Endodermal cell (in vitro differentiated cells): ENCODE results near the gene ARHGAP10. TPM values are rescaled to one million over a fixed set of nuclear protein-coding genes. Genes with fewer than 3 reads are reported as not detected.

Experiments used
- DNase-seq: peaks from one replicate; pipeline ENCODE4 v3.0.0-alpha.2; 2017
- H3K27ac ChIP-seq: 2 replicates; pipeline ENCODE4 v1.5.1; 2013; ENCODE audit warnings: mild to moderate bottlenecking, low read depth, low read length, moderate library complexity
- H3K27me3 ChIP-seq: 2 replicates; pipeline ENCODE4 v1.6.1; 2013; ENCODE audit warnings: mild to moderate bottlenecking, low read length, moderate library complexity; ENCODE audit not compliant: insufficient read depth, control insufficient read depth, poor library complexity, severe bottlenecking
- H3K36me3 ChIP-seq: 2 replicates; pipeline ENCODE4 v1.7.0; 2013; ENCODE audit warnings: mild to moderate bottlenecking, low read length, moderate library complexity; ENCODE audit not compliant: control insufficient read depth, insufficient read depth
- H3K4me1 ChIP-seq: one replicate; pipeline ENCODE4 v1.7.0; 2013; ENCODE audit warnings: low read length; ENCODE audit not compliant: control insufficient read depth, insufficient read depth
- H3K4me3 ChIP-seq: 2 replicates; pipeline ENCODE4 v1.5.1; 2013; ENCODE audit warnings: mild to moderate bottlenecking, low read length, moderate library complexity
- H3K9ac ChIP-seq: 2 replicates; pipeline ENCODE4 v1.6.1; 2013; ENCODE audit warnings: mild to moderate bottlenecking, low read length, moderate library complexity; ENCODE audit not compliant: poor library complexity, severe bottlenecking; ENCODE audit errors: extremely low read depth
- H3K9me3 ChIP-seq: 2 replicates; pipeline ENCODE4 v1.6.1; 2013; ENCODE audit warnings: mild to moderate bottlenecking, low read length, moderate library complexity; ENCODE audit not compliant: control insufficient read depth
- H3K27ac Mint-ChIP-seq: 2 replicates; pipeline ENCODE4 v1.8.0; 2020; ENCODE audit warnings: mixed read lengths
- H3K27me3 Mint-ChIP-seq: 2 replicates; pipeline ENCODE4 v1.8.0; 2021; ENCODE audit warnings: mild to moderate bottlenecking, mixed read lengths; ENCODE audit not compliant: insufficient read depth
- H3K36me3 Mint-ChIP-seq: 2 replicates; pipeline ENCODE4 v1.8.0; 2020; ENCODE audit warnings: low read depth, mixed read lengths
- H3K4me1 Mint-ChIP-seq: 2 replicates; pipeline ENCODE4 v1.8.0; 2020; ENCODE audit warnings: mixed read lengths
- H3K4me3 Mint-ChIP-seq: 2 replicates; pipeline ENCODE4 v1.8.0; 2020; ENCODE audit warnings: mild to moderate bottlenecking, moderate library complexity, mixed read lengths
- H3K9me3 Mint-ChIP-seq: 2 replicates; pipeline ENCODE4 v1.8.0; 2020; ENCODE audit warnings: mild to moderate bottlenecking, mixed read lengths
- CTCF ChIP-seq: fragments of 200-600 bp; sonication (generic); conservative IDR thresholded peaks from 2 replicates; pipeline ENCODE4 v1.5.0; 2021; ENCODE audit warnings: antibody characterized with exemption, mild to moderate bottlenecking
- WGBS, 2 experiments: methylation state at CpG; one replicate each; pipeline versions ENCODE4 v1.1.5 to v1.1.7; 2013; ENCODE audit warnings: missing lambda C conversion rate in 2 of 2, mixed read lengths in 1 of 2; ENCODE audit not compliant: insufficient coverage in 1 of 2, insufficient read length in 1 of 2; 5-methylcytosine and 5-hydroxymethylcytosine counted together
- total RNA-seq, 2 donors: library from RNA; stranded (reverse); fragmentation: NEBNext Ultra II Directional in 1 of 2; extraction: Animal tissue kit (Norgen Biotek cat#: 25700) in 1 of 2; gene quantifications; 2 replicates in 1 of 2; 3 replicates in 1 of 2; pipeline ENCODE4 v1.2.1, GENCODE V29; 2021

The ARHGAP10 gene
- total RNA-seq, 2 donors from 2014 or later, result 9.1 to 11.8 TPM

DNA sequence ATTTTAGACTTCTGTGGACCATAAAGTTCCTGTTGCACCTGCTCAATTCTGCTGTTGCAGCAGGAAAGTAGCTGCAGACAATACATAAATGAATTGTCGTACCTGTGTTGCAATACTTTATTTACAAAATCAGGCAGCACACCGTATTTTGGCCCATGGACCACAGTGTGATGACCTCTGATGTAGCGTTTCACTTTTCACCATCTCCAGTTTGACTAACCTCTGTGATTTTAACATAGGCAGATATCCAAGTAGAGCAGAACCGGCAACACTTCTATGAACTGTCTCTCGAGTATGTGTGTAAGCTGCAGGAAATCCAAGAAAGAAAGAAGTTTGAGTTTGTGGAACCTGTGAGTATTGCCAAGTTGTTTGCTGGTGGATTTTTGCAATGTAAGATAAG lies 132.7 kb downstream of the ARHGAP10 start:
- H3K4me1 ChIP-seq, result no peaks in the 10 kb centered on the region
- H3K9ac ChIP-seq, result no peak overlapping the region
- no peak overlapping the region for H3K4me3 ChIP-seq
- H3K4me1 Mint-ChIP-seq, result peaks cover 10% of the 10 kb centered on the region
- no peaks in the 10 kb centered on the region for H3K9me3 Mint-ChIP-seq
- H3K4me3 Mint-ChIP-seq, result no peak overlapping the region
- H3K27me3 Mint-ChIP-seq, result no peaks in the 10 kb centered on the region
- H3K27ac Mint-ChIP-seq, result no peak overlapping the region
- no peak for DNase-seq
- no peaks in the 10 kb centered on the region for H3K27me3 ChIP-seq
- no peaks in the 10 kb centered on the region for H3K9me3 ChIP-seq
- TF ChIP-seq CTCF, result no peak
- no peak overlapping the region for H3K27ac ChIP-seq
- peaks cover 14% of the 10 kb centered on the region for H3K36me3 Mint-ChIP-seq
- H3K36me3 ChIP-seq, result no peaks in the 10 kb centered on the region
- WGBS, 2 experiments, result 92 to 94% methylated on average over 5 of the region's 5 CpGs

DNA sequence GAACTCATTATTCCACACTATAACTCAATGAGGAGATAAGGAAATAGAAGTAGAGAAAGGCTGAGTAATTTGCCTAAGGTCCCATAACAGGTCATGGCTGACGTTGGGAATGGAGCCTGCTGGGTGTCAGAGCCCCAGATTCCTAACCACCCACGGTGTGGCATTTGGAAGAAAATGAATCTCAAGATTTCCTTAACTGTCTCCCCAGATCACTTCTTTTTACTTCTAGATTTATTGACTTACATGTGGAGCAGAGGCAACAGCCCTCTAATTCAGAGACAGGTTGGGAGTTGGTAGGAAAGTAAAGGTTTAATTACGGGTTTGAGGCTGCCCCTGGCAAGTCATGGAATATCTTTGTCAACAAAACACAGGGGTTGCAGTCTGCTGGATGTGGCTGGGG lies 134.0 kb downstream of the ARHGAP10 start:
- Histone ChIP-seq H3K4me3 (no peak overlapping the region), H3K4me1 (no peaks in the 10 kb centered on the region), H3K36me3 (no peaks in the 10 kb centered on the region), H3K9me3 (no peaks in the 10 kb centered on the region), H3K9ac (peak overlapping the region; percentile 1), H3K27me3 (no peaks in the 10 kb centered on the region), H3K27ac (no peak overlapping the region)
- no peak overlapping the region for H3K4me3 Mint-ChIP-seq
- no peak for DNase-seq
- H3K27ac Mint-ChIP-seq, result peak overlapping the region; percentile 70
- no peaks in the 10 kb centered on the region for H3K27me3 Mint-ChIP-seq
- TF ChIP-seq CTCF, result no peak
- peaks cover 10% of the 10 kb centered on the region for H3K4me1 Mint-ChIP-seq
- 25 to 48% methylated on average over 1 to 3 of the region's 3 CpGs for WGBS, 2 experiments
- H3K36me3 Mint-ChIP-seq, result peaks cover 8% of the 10 kb centered on the region
- H3K9me3 Mint-ChIP-seq, result no peaks in the 10 kb centered on the region

- 0 to 20% methylated on average over 1 to 2 of the region's 2 CpGs for WGBS, 2 experiments
- H3K4me3 Mint-ChIP-seq, result no peak overlapping the region
These were observed 134.8 kb downstream of the ARHGAP10 start for GRCh38 chr4:147866532-147867271.

More at GRCh38 chr4:147866532-147867271, 134.8 kb downstream of the ARHGAP10 start:
- Mint-ChIP-seq H3K4me1 (peaks cover 10% of the 10 kb centered on the region), H3K9me3 (no peaks in the 10 kb centered on the region), H3K36me3 (peaks cover 2% of the 10 kb centered on the region), H3K27me3 (no peaks in the 10 kb centered on the region), H3K27ac (no peak overlapping the region)
- Histone ChIP-seq H3K27me3 (no peaks in the 10 kb centered on the region), H3K9me3 (no peaks in the 10 kb centered on the region), H3K4me1 (no peaks in the 10 kb centered on the region), H3K9ac (no peak overlapping the region), H3K27ac (no peak overlapping the region), H3K36me3 (no peaks in the 10 kb centered on the region), H3K4me3 (no peak overlapping the region)
- DNase-seq, result peak; percentile 98
- TF ChIP-seq CTCF, result peak; percentile 100
